ENCODE measurements around the gene LZTR1. TPM values are rescaled to one million over a fixed set of nuclear protein-coding genes. Genes with fewer than 3 reads are reported as not detected.

The LZTR1 gene
- total and polyA plus RNA-seq, 10 of the 15 experiments (the other 5 are each of a cell fraction or from before 2014, with no cell fraction given): 0.82 to 50.3 (median 19.3) TPM

DNA sequence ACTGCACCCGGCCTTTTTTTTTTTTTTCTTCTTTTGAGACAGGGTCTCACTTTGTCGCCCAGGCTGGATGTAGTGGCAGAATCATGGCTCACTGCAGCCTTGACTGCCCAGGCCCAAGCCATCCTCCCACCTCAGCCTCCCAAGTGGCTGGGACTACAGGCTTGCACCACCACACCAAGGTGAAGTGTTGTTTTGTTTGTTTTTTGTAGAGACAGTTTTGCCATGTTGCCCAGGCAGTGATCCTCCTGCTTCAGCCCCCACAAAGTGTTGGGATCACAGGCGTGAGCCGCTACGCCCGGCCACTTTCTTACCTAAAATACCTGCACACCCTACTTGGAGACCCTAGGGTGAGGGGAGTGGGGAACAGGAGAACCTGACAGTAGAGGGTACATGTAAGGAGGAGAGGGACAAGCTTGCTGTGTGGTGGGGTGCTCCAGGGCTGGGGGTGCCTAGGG lies 19.6 kb upstream of the LZTR1 start (continued):
- TF ChIP-seq, protein P1, sequence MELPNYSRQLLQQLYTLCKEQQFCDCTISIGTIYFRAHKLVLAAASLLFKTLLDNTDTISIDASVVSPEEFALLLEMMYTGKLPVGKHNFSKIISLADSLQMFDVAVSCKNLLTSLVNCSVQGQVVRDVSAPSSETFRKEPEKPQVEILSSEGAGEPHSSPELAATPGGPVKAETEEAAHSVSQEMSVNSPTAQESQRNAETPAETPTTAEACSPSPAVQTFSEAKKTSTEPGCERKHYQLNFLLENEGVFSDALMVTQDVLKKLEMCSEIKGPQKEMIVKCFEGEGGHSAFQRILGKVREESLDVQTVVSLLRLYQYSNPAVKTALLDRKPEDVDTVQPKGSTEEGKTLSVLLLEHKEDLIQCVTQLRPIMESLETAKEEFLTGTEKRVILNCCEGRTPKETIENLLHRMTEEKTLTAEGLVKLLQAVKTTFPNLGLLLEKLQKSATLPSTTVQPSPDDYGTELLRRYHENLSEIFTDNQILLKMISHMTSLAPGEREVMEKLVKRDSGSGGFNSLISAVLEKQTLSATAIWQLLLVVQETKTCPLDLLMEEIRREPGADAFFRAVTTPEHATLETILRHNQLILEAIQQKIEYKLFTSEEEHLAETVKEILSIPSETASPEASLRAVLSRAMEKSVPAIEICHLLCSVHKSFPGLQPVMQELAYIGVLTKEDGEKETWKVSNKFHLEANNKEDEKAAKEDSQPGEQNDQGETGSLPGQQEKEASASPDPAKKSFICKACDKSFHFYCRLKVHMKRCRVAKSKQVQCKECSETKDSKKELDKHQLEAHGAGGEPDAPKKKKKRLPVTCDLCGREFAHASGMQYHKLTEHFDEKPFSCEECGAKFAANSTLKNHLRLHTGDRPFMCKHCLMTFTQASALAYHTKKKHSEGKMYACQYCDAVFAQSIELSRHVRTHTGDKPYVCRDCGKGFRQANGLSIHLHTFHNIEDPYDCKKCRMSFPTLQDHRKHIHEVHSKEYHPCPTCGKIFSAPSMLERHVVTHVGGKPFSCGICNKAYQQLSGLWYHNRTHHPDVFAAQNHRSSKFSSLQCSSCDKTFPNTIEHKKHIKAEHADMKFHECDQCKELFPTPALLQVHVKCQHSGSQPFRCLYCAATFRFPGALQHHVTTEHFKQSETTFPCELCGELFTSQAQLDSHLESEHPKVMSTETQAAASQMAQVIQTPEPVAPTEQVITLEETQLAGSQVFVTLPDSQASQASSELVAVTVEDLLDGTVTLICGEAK (IDR thresholded peaks at IDR 0.05; ENCODE audit: borderline replicate concordance): no peak
- TF ChIP-seq NR2C2 (IDR thresholded peaks at IDR 0.05; ENCODE audit: borderline replicate concordance, control insufficient read depth, insufficient read length, low read depth) (no peak), NFYB (IDR thresholded peaks at IDR 0.05; ENCODE audit: insufficient read depth, low read depth, low read length) (no peak), ATF7 (IDR thresholded peaks at IDR 0.05; ENCODE audit: low read depth) (no peak), TCF3 (IDR thresholded peaks at IDR 0.05; ENCODE audit: borderline replicate concordance, insufficient read depth, low read depth, low read length) (no peak), RAD21 (IDR thresholded peaks at IDR 0.05; ENCODE audit: insufficient read depth, low read depth, low read length) (no peak), GATAD2B (conservative IDR thresholded peaks at IDR 0.05; ENCODE audit: low read depth) (no peak), CHD1 (IDR thresholded peaks at IDR 0.05; ENCODE audit: low read depth, low read length) (no peak), RAD51 (IDR thresholded peaks at IDR 0.05) (no peak)
